Measurements from ENCODE around the gene UCK2. TPM values are rescaled to one million over a fixed set of nuclear protein-coding genes. Genes with fewer than 3 reads are reported as not detected.
A peak's percentile ranks its signal among the peaks of the same experiment; 100 is the strongest.

UCK2 gene
- total and polyA plus RNA-seq, 2 donors (not counting 3 experiments of a cell fraction or from before 2014, with no cell fraction given) = 62.3 to 74.7 TPM

GRCh38 chr1:165862448-165862847 is 35.0 kb downstream of the UCK2 start:
- no TSS peak for BruUV-seq (replicated peaks)
- Histone ChIP-seq H2AFZ (ENCODE audit: low read depth, low read length) (no peak overlapping the region), H3K27me3 (ENCODE audit: control insufficient read depth in 2 of 2, insufficient read depth in 2 of 2, low read length in 2 of 2) (no peaks in the 10 kb centered on the region), H3K9me1 (replicated peaks; ENCODE audit: control insufficient read depth, extremely low read depth, insufficient read depth, low read length) (no peaks in the 10 kb centered on the region), H3K4me1 (ENCODE audit: control insufficient read depth, extremely low read depth, insufficient read depth, low read length) (no peaks in the 10 kb centered on the region), H4K20me1 (replicated peaks; ENCODE audit: control insufficient read depth, extremely low read depth, insufficient read depth, low read length) (no peaks in the 10 kb centered on the region), H3K79me2 (ENCODE audit: control insufficient read depth, insufficient read depth, low read length) (peaks cover 96% of the 10 kb centered on the region), H3K9me3 (replicated peaks; ENCODE audit: control insufficient read depth, insufficient read depth, low read length) (no peaks in the 10 kb centered on the region), H3K36me3 (ENCODE audit: control insufficient read depth in 2 of 2, extremely low read depth in 1 of 2, insufficient read depth in 2 of 2, low read length in 2 of 2) (no peaks in the 10 kb centered on the region), H3K4me3 (replicated peaks in 1 of 3; ENCODE audit: insufficient read depth in 1 of 3, low read depth in 1 of 3, low read length in 3 of 3) (no peak overlapping the region), H3K9ac (replicated peaks; ENCODE audit: extremely low read depth, insufficient read depth, low read length) (no peak overlapping the region), H3K27ac (ENCODE audit: insufficient read depth, low read depth, low read length) (no peak overlapping the region), H3K4me2 (ENCODE audit: insufficient read depth, low read length) (no peak overlapping the region)
- ChIA-PET CTCF (interaction anchor here (1.1 to 1.5 kb wide), 2 partner anchors 14 to 23 kb away, joined by 3 read pairs; no protein-coding TSS in a partner anchor), POLR2A (no interaction called here)
- dilution Hi-C loops (cut with MboI; ENCODE audit: extremely low pct_ligation_motif_present, low sequenced_read_pairs) (no loop called here), intact Hi-C loops (cut with micrococcal nuclease) (no loop called here)
- no peak for DNase-seq (ENCODE audit: low read depth, low spot score)
- TF ChIP-seq POLR2A (IDR thresholded peaks at IDR 0.05; ENCODE audit: low read depth, low read length) (no peak), EZH2 (IDR thresholded peaks at IDR 0.05; ENCODE audit: borderline replicate concordance, low read depth, low read length, severe bottlenecking) (no peak), CTCF (IDR thresholded peaks at IDR 0.05; ENCODE audit: extremely low read depth in 1 of 2, insufficient read depth in 1 of 2, low read depth in 1 of 2, low read length in 2 of 2) (no peak), MYC (IDR thresholded peaks at IDR 0.05; ENCODE audit: low read depth, low read length) (no peak), JUN (IDR thresholded peaks at IDR 0.05; ENCODE audit: borderline replicate concordance, insufficient read depth, insufficient read length, low read depth) (no peak), FOS (IDR thresholded peaks at IDR 0.05; ENCODE audit: borderline replicate concordance, insufficient read depth, low read length) (no peak), GATA2 (IDR thresholded peaks at IDR 0.05; ENCODE audit: insufficient read depth, insufficient read length, low read depth, low read length) (no peak), POLR2AphosphoS5 (IDR thresholded peaks at IDR 0.05; ENCODE audit: insufficient read depth, low read depth, low read length) (no peak)
- TF ChIP-seq, protein P1, sequence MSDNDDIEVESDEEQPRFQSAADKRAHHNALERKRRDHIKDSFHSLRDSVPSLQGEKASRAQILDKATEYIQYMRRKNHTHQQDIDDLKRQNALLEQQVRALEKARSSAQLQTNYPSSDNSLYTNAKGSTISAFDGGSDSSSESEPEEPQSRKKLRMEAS (IDR thresholded peaks at IDR 0.05; ENCODE audit: insufficient read depth, insufficient read length) = no peak
- peak; percentile 8 for FAIRE-seq
